H9 (cell line): Measurements from ENCODE around the gene PAMR1. TPM values are rescaled to one million over a fixed set of nuclear protein-coding genes. Genes with fewer than 3 reads are reported as not detected.

Experiments used
- DNase-seq: peaks from one replicate; pipeline ENCODE4 v3.0.0-alpha.2; 2017
- H2AFZ ChIP-seq: one replicate; pipeline ENCODE4 v1.6.1; 2013; ENCODE audit warnings: mild to moderate bottlenecking, low read length, control low read depth, moderate library complexity
- H2AK5ac ChIP-seq: 2 replicates; pipeline ENCODE4 v1.6.1; 2013; ENCODE audit warnings: low read length, control low read depth, mixed read lengths; ENCODE audit not compliant: insufficient read length
- H2BK120ac ChIP-seq: one replicate; pipeline ENCODE4 v1.6.1; 2013; ENCODE audit warnings: low read depth, mild to moderate bottlenecking, low read length, control low read depth, inconsistent platforms; ENCODE audit not compliant: poor library complexity, severe bottlenecking
- H2BK12ac ChIP-seq: 2 replicates; pipeline ENCODE4 v1.6.1; 2013; ENCODE audit warnings: low read length, control low read depth, mixed read lengths, low read depth; ENCODE audit not compliant: insufficient read length
- H2BK15ac ChIP-seq: 2 replicates; pipeline ENCODE4 v1.6.1; 2013; ENCODE audit warnings: low read depth, low read length, control low read depth
- H2BK20ac ChIP-seq: one replicate; pipeline ENCODE4 v1.6.1; 2013; ENCODE audit warnings: low read depth, mild to moderate bottlenecking, low read length, control low read depth, inconsistent platforms; ENCODE audit not compliant: poor library complexity, severe bottlenecking
- H2BK5ac ChIP-seq: 2 replicates; pipeline ENCODE4 v1.6.1; 2013; ENCODE audit warnings: low read length, control low read depth, mixed read lengths; ENCODE audit not compliant: insufficient read length
- H3K14ac ChIP-seq: 2 replicates; pipeline ENCODE4 v1.6.1; 2013; ENCODE audit warnings: low read length, control low read depth; ENCODE audit not compliant: insufficient read depth
- H3K18ac ChIP-seq: 2 replicates; pipeline ENCODE4 v1.6.1; 2013; ENCODE audit warnings: low read depth, mild to moderate bottlenecking, mixed read lengths, low read length, control low read depth; ENCODE audit not compliant: insufficient read length
- H3K23ac ChIP-seq: 2 replicates; pipeline ENCODE4 v1.6.1; 2013; ENCODE audit warnings: low read length, control low read depth, mixed read lengths, low read depth; ENCODE audit not compliant: insufficient read length
- H3K23me2 ChIP-seq: 2 replicates; pipeline ENCODE4 v1.6.1; 2013; ENCODE audit warnings: low read depth, mild to moderate bottlenecking, mixed read lengths, low read length, control low read depth; ENCODE audit not compliant: insufficient read length, poor library complexity, severe bottlenecking
- H3K27ac ChIP-seq: 2 replicates; pipeline ENCODE4 v1.5.1; 2013; ENCODE audit warnings: low read length, control low read depth, mixed read lengths, low read depth; ENCODE audit not compliant: insufficient read length
- H3K27me3 ChIP-seq: 2 replicates; pipeline ENCODE4 v1.6.1; 2013; ENCODE audit warnings: low read length, control low read depth, inconsistent platforms; ENCODE audit not compliant: insufficient read depth
- H3K4ac ChIP-seq: 2 replicates; pipeline ENCODE4 v1.6.1; 2013; ENCODE audit warnings: low read depth, mild to moderate bottlenecking, control low read depth, inconsistent platforms, low read length, moderate library complexity
- H3K4me1 ChIP-seq: 2 replicates; pipeline ENCODE4 v1.6.1; 2013; ENCODE audit warnings: low read length, control low read depth, inconsistent platforms; ENCODE audit not compliant: insufficient read depth
- H3K4me2 ChIP-seq: 2 replicates; pipeline ENCODE4 v1.6.1; 2013; ENCODE audit warnings: low read length, control low read depth, mixed read lengths; ENCODE audit not compliant: insufficient read length, insufficient read depth
- H3K56ac ChIP-seq: 2 replicates; pipeline ENCODE4 v1.6.1; 2013; ENCODE audit warnings: low read depth, mild to moderate bottlenecking, mixed read lengths, low read length, control low read depth; ENCODE audit not compliant: insufficient read length
- H3K79me1 ChIP-seq: 2 replicates; pipeline ENCODE4 v1.6.1; 2013; ENCODE audit warnings: low read depth, mild to moderate bottlenecking, moderate library complexity, low read length, control low read depth, inconsistent platforms; ENCODE audit not compliant: insufficient read depth, poor library complexity, severe bottlenecking
- H3K79me2 ChIP-seq: 2 replicates; pipeline ENCODE4 v1.6.1; 2013; ENCODE audit warnings: low read length, control low read depth, inconsistent platforms; ENCODE audit not compliant: insufficient read depth
- H3K9ac ChIP-seq: 2 replicates; pipeline ENCODE4 v1.6.1; 2013; ENCODE audit warnings: low read length, control low read depth, mixed read lengths; ENCODE audit not compliant: insufficient read length; ENCODE audit errors: extremely low read depth
- H3K9me3 ChIP-seq: one replicate; pipeline ENCODE4 v1.6.1; 2013; ENCODE audit warnings: low read depth, low read length, inconsistent platforms; ENCODE audit not compliant: control insufficient read depth
- H3T11ph ChIP-seq: one replicate; pipeline ENCODE4 v1.6.1; 2013; ENCODE audit warnings: mild to moderate bottlenecking, low read length, control low read depth, inconsistent platforms
- H4K20me1 ChIP-seq: one replicate; pipeline ENCODE4 v1.6.1; 2013; ENCODE audit not compliant: control insufficient read depth, insufficient read length, insufficient read depth
- H4K5ac ChIP-seq: 2 replicates; pipeline ENCODE4 v1.6.1; 2013; ENCODE audit warnings: low read depth, mild to moderate bottlenecking, mixed read lengths, low read length, control low read depth; ENCODE audit not compliant: insufficient read length
- H4K8ac ChIP-seq: replicated peaks from 2 replicates; pipeline ENCODE4 v1.6.1; 2013; ENCODE audit warnings: low read length, control low read depth, mixed read lengths, low read depth; ENCODE audit not compliant: insufficient read length
- H4K91ac ChIP-seq: 2 replicates; pipeline ENCODE4 v1.6.1; 2013; ENCODE audit warnings: low read depth, mild to moderate bottlenecking, moderate library complexity, mixed read lengths, low read length, control low read depth; ENCODE audit not compliant: insufficient read length
- H3K27ac Mint-ChIP-seq, 3 experiments: 2 replicates in 2 of 3; 3 replicates in 1 of 3; pipeline ENCODE4 v1.8.0; 2020 to 2021; ENCODE audit warnings: mixed read lengths in 3 of 3, mild to moderate bottlenecking in 1 of 3, moderate library complexity in 1 of 3
- H3K27me3 Mint-ChIP-seq: 2 replicates; pipeline ENCODE4 v1.8.0; 2021; ENCODE audit warnings: low read depth, mild to moderate bottlenecking, moderate library complexity, mixed read lengths
- H3K36me3 Mint-ChIP-seq, 3 experiments: 2 replicates in 2 of 3; 3 replicates in 1 of 3; pipeline ENCODE4 v1.8.0; 2020 to 2021; ENCODE audit warnings: low read depth in 3 of 3, mixed read lengths in 3 of 3; ENCODE audit not compliant: insufficient read depth in 1 of 3
- H3K4me1 Mint-ChIP-seq, 2 experiments: 2 replicates each; pipeline ENCODE4 v1.8.0; 2020; ENCODE audit warnings: mixed read lengths in 2 of 2
- H3K4me3 Mint-ChIP-seq, 2 experiments: 2 replicates in 1 of 2; 3 replicates in 1 of 2; pipeline ENCODE4 v1.8.0; 2020 to 2021; ENCODE audit warnings: mild to moderate bottlenecking in 2 of 2, mixed read lengths in 2 of 2, moderate library complexity in 1 of 2
- H3K9me3 Mint-ChIP-seq, 2 experiments: 2 replicates in 1 of 2; 3 replicates in 1 of 2; pipeline ENCODE4 v1.8.0; 2020; ENCODE audit warnings: mild to moderate bottlenecking in 2 of 2, mixed read lengths in 2 of 2, moderate library complexity in 1 of 2
- WGBS: extraction: QIAGEN DNeasy Blood & Tissue Kit; methylation state at CpG from one replicate; pipeline ENCODE4 v1.1.7; 2013; ENCODE audit warnings: missing lambda C conversion rate, low lambda C conversion rate, mixed read lengths; ENCODE audit not compliant: insufficient read length; ENCODE audit errors: extremely low coverage; 5-methylcytosine and 5-hydroxymethylcytosine counted together
- total RNA-seq: library from RNA; stranded (reverse); gene quantifications from 2 replicates; pipeline ENCODE4 v1.2.1, GENCODE V29; 2021
- TF ChIP-seq, protein P1 (sequence below): fragments of 200-600 bp; sonication (generic); conservative IDR thresholded peaks from 3 replicates; pipeline ENCODE4 v1.8.0; 2021; ENCODE audit warnings: antibody characterized with exemption, mild to moderate bottlenecking

Gene PAMR1
- total RNA-seq, 1 experiment from 2014 or later: 2.4 TPM

DNA sequence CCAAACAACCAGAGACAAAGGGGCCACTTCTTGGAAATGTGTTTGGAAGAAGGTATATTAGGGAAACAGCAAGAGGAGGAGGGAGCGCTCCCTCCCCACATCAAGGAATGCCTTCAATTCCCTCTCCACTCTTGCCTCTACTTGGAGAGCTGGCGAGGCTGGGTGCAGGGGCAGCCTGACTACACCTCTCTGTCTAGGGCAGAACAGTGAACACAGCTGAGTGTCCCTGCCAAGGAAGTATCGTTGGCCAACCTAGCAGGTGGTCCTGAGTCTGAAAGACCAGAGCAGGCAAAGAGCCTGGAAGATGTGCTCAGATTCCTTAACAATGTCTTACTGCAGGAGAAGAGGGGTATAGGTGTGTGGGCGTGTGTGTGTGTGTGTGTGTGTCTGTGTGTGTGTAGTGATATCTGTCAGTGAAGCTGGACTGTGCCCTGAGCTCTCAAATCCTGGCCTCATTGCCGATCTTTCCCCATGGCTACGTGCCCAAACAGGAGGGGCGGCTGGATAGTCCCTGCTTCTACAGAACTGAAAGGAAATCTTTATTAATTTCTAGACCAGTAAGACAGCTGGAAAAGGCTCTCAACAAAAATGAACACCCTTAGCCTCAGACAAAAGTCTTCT, 46.8 kb downstream of the PAMR1 start:
- Histone ChIP-seq H2AFZ (no peak overlapping the region), H3K14ac (no peak overlapping the region), H4K8ac (no peak overlapping the region), H3K79me1 (no peaks in the 10 kb centered on the region), H3K4ac (no peak overlapping the region), H3K27ac (no peak overlapping the region), H4K20me1 (no peaks in the 10 kb centered on the region), H2AK5ac (no peak overlapping the region), H2BK20ac (no peak overlapping the region), H3K18ac (no peak overlapping the region), H3K4me2 (no peak overlapping the region), H3K23ac (no peak overlapping the region), H2BK120ac (no peak overlapping the region), H3K56ac (no peak overlapping the region), H3K79me2 (no peaks in the 10 kb centered on the region), H3T11ph (no peak overlapping the region), H3K4me1 (peaks cover 5% of the 10 kb centered on the region; the same call in 1 of the 2 replicates), H3K9me3 (no peaks in the 10 kb centered on the region), H3K23me2 (no peaks in the 10 kb centered on the region), H3K9ac (no peak overlapping the region), H2BK15ac (no peak overlapping the region), H4K91ac (no peak overlapping the region), H4K5ac (no peak overlapping the region), H3K27me3 (no peaks in the 10 kb centered on the region), H2BK5ac (no peak overlapping the region), H2BK12ac (no peak overlapping the region)
- Mint-ChIP-seq H3K4me1 (peaks cover 16 to 18% of the 10 kb centered on the region in 2 experiments), H3K4me3 (no peak overlapping the region), H3K36me3 (peaks cover 6 to 20% (median 7%) of the 10 kb centered on the region in 3 experiments), H3K27me3 (peaks cover 11% of the 10 kb centered on the region), H3K9me3 (peaks cover 16 to 18% of the 10 kb centered on the region in 2 experiments), H3K27ac (peak overlapping the region in 1 of 3 experiments; percentile 34; a peak in 1 of 7 replicates)
- no CpG with 5 or more reads among the region's 7 CpGs for WGBS
- no peak for DNase-seq
- TF ChIP-seq, protein P1, sequence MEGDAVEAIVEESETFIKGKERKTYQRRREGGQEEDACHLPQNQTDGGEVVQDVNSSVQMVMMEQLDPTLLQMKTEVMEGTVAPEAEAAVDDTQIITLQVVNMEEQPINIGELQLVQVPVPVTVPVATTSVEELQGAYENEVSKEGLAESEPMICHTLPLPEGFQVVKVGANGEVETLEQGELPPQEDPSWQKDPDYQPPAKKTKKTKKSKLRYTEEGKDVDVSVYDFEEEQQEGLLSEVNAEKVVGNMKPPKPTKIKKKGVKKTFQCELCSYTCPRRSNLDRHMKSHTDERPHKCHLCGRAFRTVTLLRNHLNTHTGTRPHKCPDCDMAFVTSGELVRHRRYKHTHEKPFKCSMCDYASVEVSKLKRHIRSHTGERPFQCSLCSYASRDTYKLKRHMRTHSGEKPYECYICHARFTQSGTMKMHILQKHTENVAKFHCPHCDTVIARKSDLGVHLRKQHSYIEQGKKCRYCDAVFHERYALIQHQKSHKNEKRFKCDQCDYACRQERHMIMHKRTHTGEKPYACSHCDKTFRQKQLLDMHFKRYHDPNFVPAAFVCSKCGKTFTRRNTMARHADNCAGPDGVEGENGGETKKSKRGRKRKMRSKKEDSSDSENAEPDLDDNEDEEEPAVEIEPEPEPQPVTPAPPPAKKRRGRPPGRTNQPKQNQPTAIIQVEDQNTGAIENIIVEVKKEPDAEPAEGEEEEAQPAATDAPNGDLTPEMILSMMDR: no peak
